ENCODE results near the gene AFM.
"Not testable (repeated sequence)": the region's sequence is repeated elsewhere in the genome, so short reads cannot be mapped to it uniquely, and the experiment has no call there.

AFM gene

GRCh38 chr4:73518340-73518739 is 36.8 kb downstream of the AFM start:
- no peak for FAIRE-seq

DNA sequence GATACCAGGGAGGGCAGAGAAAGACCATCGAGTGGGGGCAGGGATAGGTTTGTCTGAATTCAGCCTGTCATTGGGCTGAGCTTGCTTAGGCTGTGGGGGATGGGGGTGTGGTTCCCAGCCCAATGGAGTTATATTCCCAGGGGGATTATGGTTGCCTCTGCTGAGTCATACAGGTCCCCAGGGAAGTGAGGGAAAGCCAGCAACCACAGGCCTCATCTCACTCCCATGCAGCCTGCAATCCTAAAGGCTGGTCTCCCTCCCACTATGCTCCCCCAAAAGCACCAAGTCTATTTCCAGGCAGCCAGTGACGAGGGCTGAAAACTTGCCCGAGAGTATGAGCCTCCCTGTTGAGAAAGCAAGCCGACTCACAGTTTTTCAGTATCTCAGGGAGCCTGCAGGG is 39.3 kb downstream of the AFM start:
- FAIRE-seq, result no peak

GRCh38 chr4:73523126-73523525 is 41.6 kb downstream of the AFM start:
- no peak for FAIRE-seq

DNA sequence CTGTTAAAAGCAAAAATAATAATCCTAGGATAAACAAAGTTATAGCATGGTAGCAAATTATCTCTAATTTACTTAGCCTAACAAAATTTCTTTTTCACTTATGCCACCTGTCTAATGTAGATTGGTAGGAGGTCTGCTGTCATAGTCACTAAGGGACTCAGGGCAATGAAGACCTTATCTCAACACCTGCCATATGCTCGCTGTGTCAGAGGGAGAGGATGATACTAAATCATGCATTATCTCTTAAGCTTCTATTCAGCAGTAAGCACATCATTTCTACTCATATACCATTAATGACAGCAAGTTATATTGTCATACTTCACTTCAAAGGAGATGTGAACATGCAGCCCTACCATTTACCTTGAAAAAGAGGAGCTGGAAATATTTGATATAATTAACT is 44.1 kb downstream of the AFM start:
- FAIRE-seq, result no peak

DNA sequence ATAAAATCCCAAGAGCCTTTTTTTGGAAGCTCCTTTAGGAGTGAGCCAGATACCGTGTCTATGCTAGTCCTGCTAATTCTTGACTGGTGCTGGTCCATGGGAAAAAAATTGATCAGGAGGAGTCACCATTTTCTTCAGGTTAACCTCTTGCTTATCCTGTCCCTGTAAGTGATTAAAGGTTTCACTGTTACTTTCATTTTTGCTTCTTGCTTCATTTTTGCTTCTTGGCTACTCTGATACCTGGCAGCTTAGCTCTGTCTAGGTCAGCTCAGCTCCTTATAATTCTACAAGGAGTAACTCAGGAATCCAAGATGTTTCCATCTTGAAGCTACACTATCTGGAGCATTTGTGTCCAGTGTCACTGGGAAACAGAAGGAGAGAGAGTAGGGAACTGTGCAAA is 45.7 kb downstream of the AFM start:
- FAIRE-seq, result no peak

DNA sequence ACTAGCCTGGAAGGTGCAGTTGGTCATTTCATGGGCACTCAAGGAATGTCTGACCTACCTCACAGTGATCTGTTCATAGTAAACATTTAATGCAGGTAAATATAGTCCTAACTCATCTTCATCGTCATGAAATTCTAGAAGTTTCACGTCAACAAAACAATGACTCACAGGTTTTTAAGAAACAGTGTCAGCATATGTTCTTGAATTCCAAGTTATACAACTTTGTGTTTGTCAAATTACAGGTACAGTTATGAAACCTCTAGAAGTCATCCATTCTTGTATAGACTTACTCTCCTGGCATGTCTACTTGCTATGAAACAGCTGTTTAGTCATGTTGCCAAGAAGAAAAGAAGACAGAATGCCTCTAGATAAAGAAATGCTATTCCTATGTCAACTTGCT is 46.6 kb downstream of the AFM start:
- FAIRE-seq, result no peak

DNA sequence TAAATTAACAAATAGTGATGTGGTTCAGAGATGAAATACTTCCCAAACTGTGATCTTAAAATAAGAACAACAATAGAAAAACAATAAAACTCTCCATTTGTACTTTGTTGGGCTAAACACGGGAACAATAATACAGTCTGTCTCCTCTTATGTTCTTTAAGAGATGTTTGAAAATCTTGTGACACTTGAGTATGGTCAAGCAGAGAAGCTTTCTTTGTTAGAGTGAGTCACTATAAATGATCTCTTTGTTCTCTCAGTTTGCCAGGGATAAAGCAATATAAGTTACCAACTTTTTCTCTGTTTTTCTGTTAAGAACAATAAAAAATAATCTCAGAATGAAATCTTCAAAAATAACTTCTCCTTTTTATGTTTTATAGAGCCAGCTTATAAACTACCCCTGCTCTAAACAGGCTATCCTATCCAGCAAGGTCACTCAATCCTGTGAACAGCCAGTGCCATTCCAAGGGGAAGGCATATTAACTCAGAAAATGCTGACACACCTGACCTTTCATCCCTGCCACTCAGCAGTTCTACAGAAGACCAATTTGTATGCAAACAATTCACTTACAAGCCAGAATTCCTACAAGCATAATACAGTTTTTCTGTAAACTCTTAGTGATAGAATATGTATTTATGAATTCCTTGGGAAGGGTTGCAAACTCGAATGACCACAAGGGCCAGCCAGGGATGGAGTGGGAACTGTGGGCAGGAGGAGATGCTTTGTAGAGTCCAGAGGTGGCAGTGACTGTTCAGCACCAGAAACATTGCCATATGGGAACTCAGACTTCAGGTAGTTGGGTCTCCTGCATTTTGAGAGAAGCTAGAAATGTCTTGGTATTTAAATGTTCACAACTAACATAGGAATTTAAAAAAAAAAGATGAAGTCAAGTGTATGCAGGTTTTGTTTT is 52.2 kb downstream of the AFM start:
- no peak for FAIRE-seq

DNA sequence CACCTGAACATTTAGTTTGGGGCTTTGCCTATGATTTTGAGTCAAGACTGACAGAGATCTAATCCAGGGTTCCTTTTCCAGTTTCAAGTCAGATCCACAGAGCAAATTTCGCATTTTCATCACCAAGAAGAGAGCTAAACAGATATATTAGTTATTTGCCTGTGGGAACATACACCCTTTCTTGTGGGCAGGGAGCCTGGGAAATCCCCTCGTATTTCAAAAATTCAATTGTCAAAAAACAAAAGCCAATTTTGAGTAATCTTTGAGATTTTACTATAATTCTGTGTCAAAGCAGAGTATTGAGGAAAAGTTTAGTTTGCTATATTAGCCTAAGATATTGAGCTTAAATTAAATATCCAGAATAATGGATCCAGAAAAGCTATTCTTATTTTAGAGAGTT is 56.6 kb downstream of the AFM start:
- FAIRE-seq, result no peak

DNA sequence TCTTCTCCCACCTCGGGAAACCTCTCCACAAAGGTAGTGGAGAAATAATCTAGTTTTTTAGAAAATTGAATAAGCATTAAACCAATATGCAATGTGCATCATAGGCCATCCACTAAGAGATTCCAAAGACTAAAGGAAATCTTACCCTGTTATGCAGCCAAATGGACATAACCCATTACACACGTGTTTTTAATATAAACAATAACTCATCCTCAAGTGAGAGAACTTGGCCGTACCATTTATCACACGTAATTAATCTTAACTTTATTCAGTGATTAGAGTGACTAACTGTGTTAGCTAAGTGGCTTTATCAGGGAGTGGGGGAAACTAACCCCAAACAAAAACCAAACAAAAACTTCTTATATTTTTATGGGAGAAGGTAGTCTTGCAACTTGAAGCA is 57.8 kb downstream of the AFM start:
- no peak for FAIRE-seq

DNA sequence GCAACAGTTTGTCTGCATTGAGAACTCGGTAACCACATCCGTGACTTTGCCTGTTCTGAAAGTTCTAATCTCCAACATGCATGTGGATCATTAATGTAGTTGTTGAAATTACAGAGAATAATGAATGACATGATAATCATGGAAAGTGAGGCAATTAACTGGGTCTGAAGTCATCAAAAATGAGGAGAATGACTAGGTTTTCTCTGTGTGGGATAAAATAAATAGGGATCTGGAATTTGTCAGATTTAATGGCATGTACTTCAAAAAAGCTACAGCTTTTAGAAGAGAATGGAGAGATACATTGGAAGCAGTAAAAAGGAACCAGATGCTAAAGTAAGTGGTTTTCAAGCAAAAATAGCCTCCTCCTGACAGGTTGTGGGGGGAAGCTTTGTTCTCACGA is 59.3 kb downstream of the AFM start:
- no peak for FAIRE-seq

DNA sequence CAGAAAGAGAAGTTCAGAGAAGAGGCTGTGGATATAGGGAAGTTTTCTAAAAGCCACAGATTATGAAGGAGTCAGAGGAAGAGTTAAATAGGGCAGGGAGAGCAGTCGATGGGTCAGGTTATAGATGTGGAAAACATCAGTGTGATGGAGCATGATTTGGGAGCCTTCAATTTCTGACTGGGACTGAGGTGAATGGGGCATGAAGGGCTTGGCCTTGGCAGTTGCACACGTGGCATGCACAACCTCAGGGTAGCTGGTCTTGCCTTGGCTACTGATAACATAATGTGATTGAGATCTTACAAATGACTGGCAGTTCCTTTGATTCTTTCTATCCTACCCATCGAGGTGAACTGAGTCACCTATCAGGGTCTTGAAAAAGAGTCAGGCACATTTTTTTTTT is 59.7 kb downstream of the AFM start:
- FAIRE-seq, result no peak

DNA sequence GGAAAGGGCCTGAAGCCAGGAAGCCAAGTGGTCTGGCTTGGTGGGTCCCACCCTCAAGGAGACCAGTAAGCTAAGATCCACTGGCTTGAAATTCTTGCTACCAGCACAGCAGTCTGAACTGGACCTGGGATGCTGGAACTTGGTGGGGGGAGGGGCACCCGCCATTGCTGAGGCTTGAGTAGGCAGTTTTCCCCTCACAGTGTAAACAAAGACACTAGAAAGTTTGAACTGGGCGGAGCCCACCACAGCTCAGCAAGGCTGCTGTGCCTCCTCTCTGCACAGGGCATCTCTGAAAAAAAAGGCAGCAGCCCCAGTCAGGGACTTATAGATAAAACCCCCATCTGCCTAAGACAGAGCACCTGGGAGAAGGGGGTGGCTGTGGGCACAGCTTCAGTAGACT is 63.1 kb downstream of the AFM start:
- FAIRE-seq, result no peak

GRCh38 chr4:73550865-73551264 is 69.3 kb downstream of the AFM start:
- not testable (repeated sequence) for FAIRE-seq
